Measurements from ENCODE around the gene ZBTB42.
"Not testable (repeated sequence)": the region's sequence is repeated elsewhere in the genome, so short reads cannot be mapped to it uniquely, and the experiment has no call there.

The ZBTB42 gene

GRCh38 chr14:104808456-104808855 is 7.6 kb downstream of the ZBTB42 start:
- no peak for DNase-seq (ENCODE audit: low read depth)
- TF ChIP-seq CTCF (conservative IDR thresholded peaks at IDR 0.05; ENCODE audit: low read depth, low read length): no peak
- H3K4me3 ChIP-seq (ENCODE audit: low read length): no peak overlapping the region

- DNase-seq (ENCODE audit: low read depth): no peak
- no peak for TF ChIP-seq CTCF (conservative IDR thresholded peaks at IDR 0.05; ENCODE audit: low read depth, low read length)
Measured at GRCh38 chr14:104810316-104810715, 9.4 kb downstream of the ZBTB42 start.

GRCh38 chr14:104813286-104813685 is 12.4 kb downstream of the ZBTB42 start:
- no peak for TF ChIP-seq CTCF (conservative IDR thresholded peaks at IDR 0.05; ENCODE audit: low read depth, low read length)
- H3K4me3 ChIP-seq (ENCODE audit: low read length): no peak overlapping the region
- DNase-seq (ENCODE audit: low read depth): no peak

More at GRCh38 chr14:104810316-104810715, 9.4 kb downstream of the ZBTB42 start:
- no peak overlapping the region for H3K4me3 ChIP-seq (ENCODE audit: low read length)

- not testable (repeated sequence) for H3K4me3 ChIP-seq (ENCODE audit: low read length); DNase-seq (ENCODE audit: low read depth)
Measured at GRCh38 chr14:104814701-104815100, 13.8 kb downstream of the ZBTB42 start.

GRCh38 chr14:104816616-104816884 is 15.6 kb downstream of the ZBTB42 start:
- peak overlapping the region; percentile 67 for H3K4me3 ChIP-seq (ENCODE audit: low read length)
- no peak for DNase-seq (ENCODE audit: low read depth)
- TF ChIP-seq CTCF (conservative IDR thresholded peaks at IDR 0.05; ENCODE audit: low read depth, low read length): no peak

GRCh38 chr14:104817930-104818713 is 17.2 kb downstream of the ZBTB42 start:
- DNase-seq (ENCODE audit: low read depth): no peak
- no peak for TF ChIP-seq CTCF (conservative IDR thresholded peaks at IDR 0.05; ENCODE audit: low read depth, low read length)
- no peak overlapping the region for H3K4me3 ChIP-seq (ENCODE audit: low read length)

- TF ChIP-seq CTCF (conservative IDR thresholded peaks at IDR 0.05; ENCODE audit: low read depth, low read length): no peak
- DNase-seq (ENCODE audit: low read depth): no peak
- H3K4me3 ChIP-seq (ENCODE audit: low read length): no peak overlapping the region
Measured at GRCh38 chr14:104818714-104819161, 17.8 kb downstream of the ZBTB42 start.
